HEK293 (cell line): ENCODE results near the gene CEND1.
A peak's percentile ranks its signal among the peaks of the same experiment; 100 is the strongest.

Experiments used
- CTCF ChIA-PET: fragments of 350-600 bp; formaldehyde crosslinking; extraction: SDS; loops from one replicate; lab custom pipeline; 2021; ENCODE audit warnings: antibody characterized with exemption; lab: Yijun Ruan, JAX
- POLR2A ChIA-PET: fragments of 300-600 bp; formaldehyde crosslinking; extraction: SDS; loops from one replicate; lab custom pipeline; 2020; ENCODE audit warnings: antibody characterized with exemption, inconsistent platforms; lab: Yijun Ruan, JAX
- H3K27ac ChIP-seq: fragments of 200-500 bp; sonication (Bioruptor generic); 2 replicates; pipeline ENCODE4 v1.5.1; 2014; ENCODE audit warnings: low read depth, low read length, control low read depth, inconsistent platforms; ENCODE audit errors: extremely low read depth
- H3K36me3 ChIP-seq, 2 experiments: fragments of 200-500 bp in 1 of 2; sonication (Bioruptor generic) in 1 of 2; 1 replicate in 1 of 2; 2 replicates in 1 of 2; pipeline ENCODE4 v1.5.1; 2014 to 2017; ENCODE audit warnings: inconsistent platforms in 2 of 2, low read length in 2 of 2; ENCODE audit not compliant: control insufficient read depth in 2 of 2, insufficient read depth in 1 of 2
- H3K4me1 ChIP-seq: fragments of 200-500 bp; sonication (Bioruptor generic); 2 replicates; pipeline ENCODE4 v1.5.1; 2014; ENCODE audit warnings: mild to moderate bottlenecking, low read length, inconsistent platforms; ENCODE audit not compliant: control insufficient read depth, insufficient read depth
- H3K4me3 ChIP-seq: 2 replicates; pipeline ENCODE4 v1.5.1; 2011; ENCODE audit warnings: low read depth, mild to moderate bottlenecking, control low read depth, low read length, moderate library complexity
- H3K9me3 ChIP-seq: fragments of 200-500 bp; sonication (Bioruptor generic); 2 replicates; pipeline ENCODE4 v1.5.1; 2014; ENCODE audit warnings: low read depth, low read length, inconsistent platforms; ENCODE audit not compliant: control insufficient read depth, insufficient read depth
- GLIS1 ChIP-seq: fragments of 450-650 bp; formaldehyde crosslinking; IDR thresholded peaks from 2 replicates; pipeline ENCODE4 v1.5.1; 2016; ENCODE audit warnings: missing biosample characterization, missing genetic modification characterization
- HOXC10 ChIP-seq: sonication (generic); formaldehyde crosslinking; IDR thresholded peaks from 2 replicates; pipeline ENCODE4 v1.8.1; 2023; ENCODE audit warnings: mild to moderate bottlenecking, missing genetic modification reagents
- KLF10 ChIP-seq: fragments of 450-650 bp; IDR thresholded peaks from 2 replicates; pipeline ENCODE4 v1.5.1; 2018; ENCODE audit warnings: missing biosample characterization, mild to moderate bottlenecking, missing genetic modification characterization
- KLF7 ChIP-seq: fragments of 450-650 bp; formaldehyde crosslinking; IDR thresholded peaks from 2 replicates; pipeline ENCODE4 v1.5.1; 2016; ENCODE audit warnings: missing biosample characterization, missing genetic modification characterization, borderline replicate concordance
- KLF9 ChIP-seq: fragments of 450-650 bp; formaldehyde crosslinking; IDR thresholded peaks from 2 replicates; pipeline ENCODE4 v1.5.1; 2016; ENCODE audit warnings: missing biosample characterization, missing genetic modification characterization, low read depth
- PRDM1 ChIP-seq: fragments of 450-650 bp; formaldehyde crosslinking; IDR thresholded peaks from 2 replicates; pipeline ENCODE4; 2016; ENCODE audit warnings: missing biosample characterization, missing genetic modification characterization
- PRDM6 ChIP-seq: fragments of 450-650 bp; formaldehyde crosslinking; IDR thresholded peaks from 2 replicates; pipeline ENCODE4 v1.5.1; 2017; ENCODE audit warnings: missing biosample characterization, missing genetic modification characterization
- SETDB1 ChIP-seq: IDR thresholded peaks from one replicate; pipeline ENCODE4 v1.6.1; 2017; ENCODE audit warnings: mild to moderate bottlenecking, low read length, moderate library complexity, mixed read lengths; ENCODE audit not compliant: insufficient read length
- ZBTB11 ChIP-seq: fragments of 450-650 bp; formaldehyde crosslinking; conservative IDR thresholded peaks from 2 replicates; pipeline ENCODE4 v1.5.1; 2016; ENCODE audit warnings: low read depth, missing biosample characterization, missing genetic modification characterization
- ZBTB48 ChIP-seq: fragments of 450-650 bp; formaldehyde crosslinking; IDR thresholded peaks from 2 replicates; pipeline ENCODE4 v1.5.1; 2016; ENCODE audit warnings: missing biosample characterization, missing genetic modification characterization
- ZNF132 ChIP-seq: fragments of 450-650 bp; formaldehyde crosslinking; IDR thresholded peaks from 2 replicates; pipeline ENCODE4 v1.5.1; 2017; ENCODE audit warnings: missing biosample characterization, missing genetic modification characterization, borderline replicate concordance
- ZNF175 ChIP-seq: fragments of 450-650 bp; formaldehyde crosslinking; IDR thresholded peaks from 2 replicates; pipeline ENCODE4 v1.5.1; 2016; ENCODE audit warnings: missing biosample characterization, missing genetic modification characterization
- ZNF23 ChIP-seq: fragments of 450-650 bp; formaldehyde crosslinking; IDR thresholded peaks from 2 replicates; pipeline ENCODE4 v1.5.1; 2016; ENCODE audit warnings: missing biosample characterization, missing genetic modification characterization, borderline replicate concordance
- ZNF239 ChIP-seq: fragments of 450-650 bp; formaldehyde crosslinking; IDR thresholded peaks from 2 replicates; pipeline ENCODE4 v1.5.1; 2016; ENCODE audit warnings: missing biosample characterization, missing genetic modification characterization
- ZNF549 ChIP-seq: fragments of 450-650 bp; IDR thresholded peaks from 2 replicates; pipeline ENCODE4 v1.5.1; 2018; ENCODE audit warnings: missing biosample characterization, missing genetic modification characterization, mild to moderate bottlenecking, inconsistent platforms, moderate library complexity
- ZNF555 ChIP-seq: fragments of 450-650 bp; formaldehyde crosslinking; conservative IDR thresholded peaks from 2 replicates; pipeline ENCODE4 v1.5.1; 2017; ENCODE audit warnings: missing biosample characterization, mild to moderate bottlenecking, missing genetic modification characterization, inconsistent platforms
- ZNF704 ChIP-seq: fragments of 450-650 bp; formaldehyde crosslinking; IDR thresholded peaks from 2 replicates; pipeline ENCODE4 v1.5.1; 2016; ENCODE audit warnings: missing biosample characterization, missing genetic modification characterization
- ZNF768 ChIP-seq: fragments of 450-650 bp; formaldehyde crosslinking; IDR thresholded peaks from 2 replicates; pipeline ENCODE4 v1.5.1; 2018; ENCODE audit warnings: missing biosample characterization, mild to moderate bottlenecking, missing genetic modification characterization
- ZSCAN5A ChIP-seq: fragments of 450-650 bp; formaldehyde crosslinking; IDR thresholded peaks from 2 replicates; pipeline ENCODE4 v1.5.1; 2016; ENCODE audit warnings: missing biosample characterization, missing genetic modification characterization
- TF ChIP-seq, protein P1 (sequence below): fragments of 450-650 bp; formaldehyde crosslinking; conservative IDR thresholded peaks from 2 replicates; pipeline ENCODE4 v1.5.1; 2016; ENCODE audit warnings: low read depth, missing biosample characterization, missing genetic modification characterization

Gene CEND1

DNA sequence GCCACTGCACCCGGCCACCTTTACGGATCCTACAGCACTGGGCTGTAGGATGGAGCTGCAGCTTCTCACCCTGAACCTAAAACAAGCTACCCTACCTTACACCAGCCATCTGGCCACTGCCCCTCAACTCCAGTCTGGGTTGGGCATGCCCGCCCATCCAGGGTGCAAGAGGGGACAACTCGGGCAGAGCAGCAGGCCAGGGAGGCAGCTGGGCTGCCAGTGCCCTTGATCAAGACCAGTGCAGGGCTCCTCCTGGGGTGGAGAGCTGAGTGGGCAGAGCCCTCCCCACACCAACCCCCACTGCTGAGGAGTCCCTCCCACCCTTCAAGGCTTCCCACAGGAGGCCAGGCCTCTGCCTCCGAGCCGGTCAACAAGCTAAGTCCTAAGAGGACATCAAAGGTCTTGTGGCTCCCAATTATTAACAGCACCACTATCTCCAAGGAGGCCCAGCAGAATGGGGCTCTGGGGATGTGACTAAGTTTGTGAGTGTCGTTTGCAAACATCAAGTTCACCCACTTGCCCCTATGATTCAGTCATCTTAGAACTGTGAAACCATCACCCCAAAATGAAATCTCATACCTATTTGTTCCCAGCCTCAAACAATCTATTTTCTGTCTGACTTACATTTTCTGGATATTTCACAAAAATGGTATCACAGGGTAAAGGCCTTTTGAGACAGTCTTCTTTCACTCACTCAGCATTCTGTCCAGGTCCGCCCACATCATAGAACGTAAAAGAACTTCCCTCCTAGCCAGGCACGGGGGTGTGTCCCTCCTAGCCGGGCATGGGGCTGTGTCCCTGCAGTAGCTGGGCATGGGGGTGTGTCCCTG, 23.6 kb downstream of the CEND1 start:
- H3K36me3 ChIP-seq: peaks cover 4 to 76% of the 10 kb centered on the region in 2 experiments; a peak in 2 of 3 replicates
- TF ChIP-seq ZNF132 (no peak), KLF10 (tag by site-specific recombination) (peak; percentile 89), ZNF555 (tag by site-specific recombination) (no peak), ZNF239 (tag by site-specific recombination) (no peak), HOXC10 (CRISPR knock-in tag) (no peak), SETDB1 (no peak), KLF9 (peak; percentile 86)
- H3K27ac ChIP-seq: no peak overlapping the region
- H3K9me3 ChIP-seq: no peaks in the 10 kb centered on the region
- no peak overlapping the region for H3K4me3 ChIP-seq
- no peaks in the 10 kb centered on the region for H3K4me1 ChIP-seq
- ChIA-PET POLR2A (interaction anchor here (0.6 to 1.1 kb wide), 2 partner anchors 40 to 260 kb away, joined by 5 read pairs; no protein-coding TSS in a partner anchor), CTCF (interaction anchor here (0.6 to 1.0 kb wide), 4 partner anchors 9 to 47 kb away, joined by 3 to 5 read pairs (median 4); partner anchors contain the start of gene GATD1)

- Histone ChIP-seq H3K36me3 (peaks cover 4 to 76% of the 10 kb centered on the region in 2 experiments; a peak in 2 of 3 replicates), H3K27ac (no peak overlapping the region), H3K4me3 (no peak overlapping the region), H3K9me3 (no peaks in the 10 kb centered on the region), H3K4me1 (no peaks in the 10 kb centered on the region)
- POLR2A ChIA-PET: interaction anchor here (0.6 to 1.1 kb wide), 3 partner anchors 10 to 260 kb away, joined by 5 read pairs; no protein-coding TSS in a partner anchor
- CTCF ChIA-PET: interaction anchor here (0.6 to 1.0 kb wide), 4 partner anchors 10 to 47 kb away, joined by 3 to 5 read pairs (median 4); partner anchors contain the start of gene GATD1
- TF ChIP-seq, protein P1, sequence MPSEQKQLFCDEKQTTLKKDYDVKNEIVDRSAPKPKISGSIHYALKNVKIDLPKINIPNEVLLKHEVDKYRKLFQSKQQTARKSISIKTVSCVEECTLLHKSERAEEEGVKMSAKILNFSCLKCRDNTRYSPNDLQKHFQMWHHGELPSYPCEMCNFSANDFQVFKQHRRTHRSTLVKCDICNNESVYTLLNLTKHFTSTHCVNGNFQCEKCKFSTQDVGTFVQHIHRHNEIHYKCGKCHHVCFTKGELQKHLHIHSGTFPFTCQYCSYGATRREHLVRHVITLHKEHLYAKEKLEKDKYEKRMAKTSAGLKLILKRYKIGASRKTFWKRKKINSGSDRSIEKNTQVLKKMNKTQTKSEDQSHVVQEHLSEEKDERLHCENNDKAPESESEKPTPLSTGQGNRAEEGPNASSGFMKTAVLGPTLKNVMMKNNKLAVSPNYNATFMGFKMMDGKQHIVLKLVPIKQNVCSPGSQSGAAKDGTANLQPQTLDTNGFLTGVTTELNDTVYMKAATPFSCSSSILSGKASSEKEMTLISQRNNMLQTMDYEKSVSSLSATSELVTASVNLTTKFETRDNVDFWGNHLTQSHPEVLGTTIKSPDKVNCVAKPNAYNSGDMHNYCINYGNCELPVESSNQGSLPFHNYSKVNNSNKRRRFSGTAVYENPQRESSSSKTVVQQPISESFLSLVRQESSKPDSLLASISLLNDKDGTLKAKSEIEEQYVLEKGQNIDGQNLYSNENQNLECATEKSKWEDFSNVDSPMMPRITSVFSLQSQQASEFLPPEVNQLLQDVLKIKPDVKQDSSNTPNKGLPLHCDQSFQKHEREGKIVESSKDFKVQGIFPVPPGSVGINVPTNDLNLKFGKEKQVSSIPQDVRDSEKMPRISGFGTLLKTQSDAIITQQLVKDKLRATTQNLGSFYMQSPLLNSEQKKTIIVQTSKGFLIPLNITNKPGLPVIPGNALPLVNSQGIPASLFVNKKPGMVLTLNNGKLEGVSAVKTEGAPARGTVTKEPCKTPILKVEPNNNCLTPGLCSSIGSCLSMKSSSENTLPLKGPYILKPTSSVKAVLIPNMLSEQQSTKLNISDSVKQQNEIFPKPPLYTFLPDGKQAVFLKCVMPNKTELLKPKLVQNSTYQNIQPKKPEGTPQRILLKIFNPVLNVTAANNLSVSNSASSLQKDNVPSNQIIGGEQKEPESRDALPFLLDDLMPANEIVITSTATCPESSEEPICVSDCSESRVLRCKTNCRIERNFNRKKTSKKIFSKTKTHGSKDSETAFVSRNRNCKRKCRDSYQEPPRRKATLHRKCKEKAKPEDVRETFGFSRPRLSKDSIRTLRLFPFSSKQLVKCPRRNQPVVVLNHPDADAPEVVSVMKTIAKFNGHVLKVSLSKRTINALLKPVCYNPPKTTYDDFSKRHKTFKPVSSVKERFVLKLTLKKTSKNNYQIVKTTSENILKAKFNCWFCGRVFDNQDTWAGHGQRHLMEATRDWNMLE (tag by site-specific recombination): no peak
- TF ChIP-seq ZNF23 (tag by site-specific recombination) (no peak), ZNF768 (tag by site-specific recombination) (no peak), ZNF549 (tag by site-specific recombination) (no peak), KLF7 (tag by site-specific recombination) (no peak), PRDM1 (no peak), ZSCAN5A (tag by site-specific recombination) (no peak), ZBTB48 (tag by site-specific recombination) (no peak), ZNF704 (tag by site-specific recombination) (no peak), ZNF175 (tag by site-specific recombination) (no peak), ZBTB11 (no peak), GLIS1 (tag by site-specific recombination) (no peak), PRDM6 (tag by site-specific recombination) (no peak)
Observed at GRCh38 chr11:765802-766091, 24.1 kb downstream of the CEND1 start.
